HG03139 (cell line): ENCODE data around the gene SHOX.
"Not testable (repeated sequence)": the region's sequence is repeated elsewhere in the genome, so short reads cannot be mapped to it uniquely, and the experiment has no call there.

Experiments
- ATAC-seq: cut with Tn5 transposase; IDR thresholded peaks from one replicate; pipeline ENCODE4 v1.9.1; 2021; ENCODE audit not compliant: unreplicated experiment

SHOX gene

DNA sequence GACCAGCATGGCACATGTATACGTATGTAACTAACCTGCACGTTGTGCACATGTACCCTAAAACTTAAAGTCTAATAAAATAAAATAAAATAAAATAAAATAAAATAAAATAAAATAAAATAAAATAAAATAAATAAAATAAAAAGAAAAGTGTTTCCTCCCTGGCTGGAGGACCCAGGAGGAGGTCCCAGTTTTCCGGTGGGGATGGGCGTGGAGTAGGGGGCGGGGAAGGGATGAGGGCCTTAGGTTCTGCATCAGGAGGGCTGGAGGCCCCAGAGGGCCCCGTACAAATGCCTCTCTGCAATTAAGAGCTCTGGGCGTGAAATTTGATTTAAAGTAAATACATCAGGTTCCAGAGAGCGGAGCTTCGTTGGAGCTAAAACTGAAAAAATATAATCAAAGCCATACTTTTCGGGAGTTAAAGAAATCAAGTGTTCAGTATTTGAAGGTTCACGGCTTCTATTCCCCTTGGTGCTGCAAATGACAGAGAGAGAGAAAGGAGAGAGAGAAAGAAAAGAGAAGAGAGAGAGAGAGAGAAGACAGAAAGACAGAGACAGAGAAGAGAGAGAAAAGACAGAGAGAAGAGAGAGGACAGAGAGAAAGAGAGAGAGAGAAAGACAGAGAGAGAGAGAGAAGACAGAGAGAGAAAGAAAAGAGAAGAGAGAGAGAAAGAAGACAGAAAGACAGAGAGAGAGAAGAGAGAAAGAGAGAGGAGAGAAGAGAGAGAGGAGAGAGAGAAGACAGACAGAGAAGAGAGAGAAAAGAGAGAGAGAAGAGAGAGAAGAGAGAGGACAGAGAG lies 8.7 kb upstream of the SHOX start:
- no peak for ATAC-seq

DNA sequence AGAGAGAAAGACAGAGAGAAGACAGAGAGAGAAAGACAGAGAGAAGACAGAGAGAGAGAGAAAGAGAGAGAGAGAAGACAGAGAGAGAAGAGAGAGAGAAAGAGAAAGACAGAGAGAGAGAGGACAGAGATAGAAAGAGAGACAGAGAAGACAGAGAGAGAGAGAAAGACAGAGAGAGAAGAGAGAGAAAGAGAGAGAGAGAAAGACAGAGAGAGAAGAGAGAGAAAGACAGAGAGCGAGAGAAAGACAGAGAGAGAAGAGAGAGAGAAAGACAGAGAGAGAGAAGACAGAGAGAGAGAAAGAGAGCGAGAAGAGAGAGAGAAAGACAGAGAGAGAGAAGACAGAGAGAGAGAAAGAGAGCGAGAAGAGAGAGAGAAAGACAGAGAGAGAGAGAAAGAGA lies 7.8 kb upstream of the SHOX start:
- not testable (repeated sequence) for ATAC-seq

DNA sequence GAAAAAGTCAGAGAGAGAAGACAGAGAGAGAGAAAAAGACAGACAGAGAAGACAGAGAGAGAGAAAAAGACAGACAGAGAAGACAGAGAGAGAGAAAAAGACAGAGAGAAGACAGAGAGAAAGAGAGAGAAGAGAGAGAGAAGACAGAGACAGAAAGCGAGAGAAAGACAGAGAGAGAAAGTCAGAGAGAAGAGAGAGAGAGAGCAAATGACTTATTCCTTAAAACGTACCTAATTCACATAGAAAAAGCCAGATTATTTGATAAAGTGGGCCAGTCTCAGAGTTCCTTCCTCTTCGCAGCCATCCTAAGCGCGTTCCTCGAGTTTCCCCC lies 7.4 kb upstream of the SHOX start:
- no peak for ATAC-seq

DNA sequence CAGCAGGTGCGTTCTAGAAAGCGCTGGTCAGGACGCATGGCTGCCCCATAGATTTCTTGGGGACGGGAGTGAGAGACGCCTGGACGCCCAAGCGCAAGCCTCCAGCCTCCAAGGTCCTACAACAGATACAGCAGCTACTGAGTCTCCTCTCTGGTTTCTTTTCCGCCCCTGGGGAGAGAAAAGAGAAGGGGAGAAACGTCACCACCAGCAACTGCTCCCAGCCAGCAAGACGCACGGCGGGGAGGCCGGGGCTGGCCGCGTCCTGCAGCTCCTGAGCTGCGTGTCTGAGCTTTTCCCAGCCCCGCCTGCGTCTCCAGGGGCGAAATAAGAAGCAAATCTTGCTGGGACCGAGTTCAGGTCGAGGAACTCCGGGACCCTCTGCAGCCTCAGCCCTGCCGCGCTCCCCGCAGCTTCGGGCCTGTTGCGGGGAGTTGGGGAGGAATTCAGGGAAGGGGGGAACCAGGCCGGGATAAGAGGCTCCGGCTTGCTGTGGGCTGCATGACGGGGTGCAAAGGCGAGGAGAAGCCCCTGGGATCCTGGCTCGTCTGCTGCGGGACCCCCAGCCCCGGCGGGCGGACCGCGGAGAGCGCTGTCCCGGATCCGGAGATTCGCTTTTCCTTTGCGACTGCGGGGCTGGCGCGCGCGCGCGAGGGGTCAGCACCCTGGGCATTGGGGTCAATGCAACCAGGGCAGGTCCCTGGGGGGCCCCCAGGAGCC lies 6.8 kb upstream of the SHOX start:
- ATAC-seq: no peak

DNA sequence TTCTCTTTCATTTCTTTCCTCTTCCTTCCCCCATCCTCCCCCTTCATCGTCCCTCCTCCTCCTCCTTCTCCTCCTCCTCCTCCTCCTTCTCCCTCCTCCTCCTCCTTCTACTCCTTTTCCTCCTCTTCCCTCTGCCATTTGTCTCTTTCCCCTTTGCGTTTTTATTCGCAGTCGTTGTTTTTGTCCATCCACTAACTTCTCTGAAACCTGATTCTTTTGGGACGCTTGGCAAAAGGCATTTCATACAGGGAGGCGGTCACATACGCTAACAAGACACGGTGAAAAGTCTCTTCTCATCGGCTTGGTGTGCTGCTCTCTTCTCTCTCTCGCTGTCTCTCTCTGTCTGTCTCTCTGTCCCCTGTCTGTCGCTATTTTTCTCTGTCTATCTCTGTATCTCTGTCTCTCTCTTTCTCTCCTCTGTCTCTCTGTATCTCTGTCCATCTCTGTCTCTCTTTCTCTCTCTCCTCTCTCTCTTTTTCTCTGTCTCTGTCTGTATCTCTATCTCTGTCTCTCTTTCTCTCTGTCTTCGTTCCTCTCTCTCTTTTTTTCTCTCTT lies 5.4 kb upstream of the SHOX start:
- no peak for ATAC-seq

DNA sequence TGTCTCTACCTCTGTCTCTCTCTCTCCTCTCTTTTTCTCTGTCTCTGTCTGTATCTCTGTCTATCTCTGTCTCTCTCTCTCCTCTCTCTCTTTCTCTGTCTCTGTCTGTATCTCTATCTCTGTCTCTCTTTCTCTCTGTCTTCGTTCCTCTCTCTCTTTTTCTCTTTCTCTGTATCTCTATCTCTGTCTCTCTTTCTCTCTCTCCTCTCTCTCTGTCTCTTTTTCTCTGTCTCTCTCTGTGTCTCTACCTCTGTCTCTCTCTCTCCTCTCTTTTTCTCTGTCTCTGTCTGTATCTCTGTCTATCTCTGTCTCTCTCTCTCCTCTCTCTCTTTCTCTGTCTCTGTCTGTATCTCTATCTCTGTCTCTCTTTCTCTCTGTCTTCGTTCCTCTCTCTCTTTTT lies 4.5 kb upstream of the SHOX start:
- ATAC-seq: not testable (repeated sequence)

DNA sequence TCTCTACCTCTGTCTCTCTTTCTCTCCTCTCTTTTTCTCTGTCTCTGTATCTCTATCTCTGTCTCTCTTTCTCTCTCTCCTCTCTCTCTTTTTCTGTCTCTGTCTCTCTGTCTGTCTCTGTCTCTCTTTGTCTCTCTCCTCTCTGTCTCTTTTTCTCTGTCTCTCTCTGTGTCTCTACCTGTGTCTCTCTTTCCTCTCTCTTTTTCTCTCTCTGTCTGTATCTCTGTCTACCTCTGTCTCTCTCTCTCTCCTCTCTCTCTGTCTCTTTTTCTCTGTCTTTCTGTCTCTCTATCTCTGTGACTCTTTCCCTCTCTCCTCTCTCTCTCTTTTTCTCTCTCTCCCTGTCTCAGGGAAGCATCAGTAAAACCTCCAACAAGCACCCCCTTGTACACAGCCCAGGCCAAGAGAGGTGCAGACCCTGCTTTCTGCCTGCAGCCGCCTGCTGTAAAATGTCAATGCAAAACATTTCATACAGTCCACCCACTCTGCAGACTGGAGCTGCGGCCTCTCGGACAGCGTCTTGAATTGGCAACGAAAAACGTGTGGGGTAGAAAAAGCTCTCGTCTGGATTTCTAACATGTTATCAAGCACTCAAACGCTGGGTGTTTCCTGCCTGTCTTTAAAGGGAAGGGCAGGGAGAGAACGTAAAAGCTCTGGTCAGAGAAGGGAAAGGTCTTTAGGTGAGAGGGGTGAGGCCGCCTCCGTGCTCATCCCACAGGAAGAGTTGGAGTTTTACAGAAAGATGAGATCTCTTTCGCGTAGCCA lies 3.7 kb upstream of the SHOX start:
- ATAC-seq: no peak

DNA sequence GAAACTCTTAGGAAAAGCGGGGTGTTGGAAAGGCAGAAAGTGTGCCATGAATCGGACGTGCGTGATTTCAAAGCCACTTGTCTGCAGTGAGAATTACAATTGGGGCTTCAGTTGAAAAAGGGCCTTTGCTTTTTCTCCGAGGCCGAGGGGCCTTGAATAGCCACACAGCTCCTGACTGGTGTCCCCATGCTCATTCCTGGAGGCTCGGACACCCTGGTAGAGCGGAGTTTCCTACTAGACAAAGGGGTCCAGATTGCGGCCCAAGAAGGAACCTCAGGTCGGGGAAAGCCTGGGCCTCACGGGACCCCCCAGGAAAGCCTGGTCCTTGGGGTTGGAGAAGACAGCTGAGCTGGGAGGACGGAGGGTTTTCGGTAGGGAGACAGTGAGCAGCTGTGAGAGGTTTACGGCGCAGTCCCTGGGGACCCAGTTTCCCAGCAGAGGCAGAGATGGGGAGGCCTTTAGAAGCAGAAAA lies 3.0 kb upstream of the SHOX start:
- ATAC-seq: no peak

DNA sequence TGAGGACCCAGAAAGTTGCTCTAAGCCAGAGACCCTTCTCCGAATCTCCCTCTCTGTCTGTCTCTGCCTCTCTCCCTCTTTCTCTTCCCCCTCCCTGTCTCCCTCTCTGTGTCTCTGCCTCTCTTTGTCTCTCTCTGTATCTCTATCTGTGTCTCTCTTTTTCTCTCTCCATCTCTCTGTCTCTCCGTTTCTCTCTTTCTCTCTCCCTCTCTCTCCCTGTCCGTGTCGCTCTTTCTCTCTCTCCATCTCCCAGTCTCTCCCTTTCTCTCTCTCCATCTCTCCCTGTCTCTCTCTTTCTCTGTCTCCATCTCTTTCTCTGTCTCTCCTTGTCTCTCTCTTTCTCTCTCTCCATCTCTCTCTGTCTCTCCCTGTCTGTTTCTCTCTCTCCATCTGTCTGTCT lies 2.6 kb upstream of the SHOX start:
- no peak for ATAC-seq

DNA sequence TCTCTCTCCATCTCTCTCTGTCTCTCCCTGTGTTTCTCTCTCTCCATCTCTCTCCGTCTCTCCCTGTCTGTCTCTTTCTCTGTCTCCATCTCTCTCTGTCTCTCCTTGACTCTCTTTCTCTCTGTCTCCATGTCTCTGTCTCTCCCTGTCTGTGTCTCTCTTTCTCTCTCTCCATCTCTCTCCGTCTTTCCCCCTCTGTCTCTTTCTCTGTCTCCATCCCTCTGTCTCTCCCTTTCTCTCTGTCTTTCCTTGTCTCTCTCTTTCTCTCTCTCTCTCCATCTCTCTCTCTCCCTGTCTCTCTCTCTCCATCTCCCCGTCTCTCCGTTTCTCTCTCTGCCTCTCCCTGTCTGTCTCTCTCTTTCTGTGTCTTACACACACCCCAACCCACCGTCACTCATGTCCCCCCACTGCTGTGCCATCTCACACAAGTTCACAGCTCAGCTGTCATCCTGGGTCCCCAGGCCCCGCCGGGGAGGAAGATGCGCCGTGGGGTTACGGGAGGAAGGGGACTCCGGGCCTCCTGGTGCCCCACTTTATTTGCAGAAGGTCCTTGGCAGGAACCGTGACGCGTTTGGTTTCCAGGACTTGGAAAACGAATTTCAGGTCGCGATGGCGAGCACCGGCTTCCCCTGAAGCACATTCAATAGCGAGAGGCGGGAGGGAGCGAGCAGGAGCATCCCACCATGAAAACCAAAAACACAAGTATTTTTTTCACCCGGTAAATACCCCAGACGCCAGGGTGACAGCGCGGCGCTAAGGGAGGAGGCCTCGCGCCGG lies 1.2 kb upstream of the SHOX start:
- no peak for ATAC-seq

DNA sequence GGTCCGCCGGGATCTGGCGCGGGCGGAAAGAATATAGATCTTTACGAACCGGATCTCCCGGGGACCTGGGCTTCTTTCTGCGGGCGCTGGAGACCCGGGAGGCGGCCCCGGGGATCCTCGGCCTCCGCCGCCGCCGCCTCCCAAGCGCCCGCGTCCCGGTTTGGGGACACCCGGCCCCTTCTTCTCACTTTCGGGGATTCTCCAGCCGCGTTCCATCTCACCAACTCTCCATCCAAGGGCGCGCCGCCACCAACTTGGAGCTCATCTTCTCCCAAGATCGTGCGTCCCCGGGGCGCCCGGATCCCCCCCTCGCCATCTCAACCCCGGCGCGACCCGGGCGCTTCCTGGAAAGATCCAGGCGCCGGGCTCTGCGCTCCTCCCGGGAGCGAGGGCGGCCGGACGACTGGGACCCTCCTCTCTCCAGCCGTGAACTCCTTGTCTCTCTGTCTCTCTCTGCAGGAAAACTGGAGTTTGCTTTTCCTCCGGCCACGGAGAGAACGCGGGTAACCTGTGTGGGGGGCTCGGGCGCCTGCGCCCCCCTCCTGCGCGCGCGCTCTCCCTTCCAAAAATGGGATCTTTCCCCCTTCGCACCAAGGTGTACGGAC lies 482 bp upstream of the SHOX start:
- ATAC-seq: no peak

DNA sequence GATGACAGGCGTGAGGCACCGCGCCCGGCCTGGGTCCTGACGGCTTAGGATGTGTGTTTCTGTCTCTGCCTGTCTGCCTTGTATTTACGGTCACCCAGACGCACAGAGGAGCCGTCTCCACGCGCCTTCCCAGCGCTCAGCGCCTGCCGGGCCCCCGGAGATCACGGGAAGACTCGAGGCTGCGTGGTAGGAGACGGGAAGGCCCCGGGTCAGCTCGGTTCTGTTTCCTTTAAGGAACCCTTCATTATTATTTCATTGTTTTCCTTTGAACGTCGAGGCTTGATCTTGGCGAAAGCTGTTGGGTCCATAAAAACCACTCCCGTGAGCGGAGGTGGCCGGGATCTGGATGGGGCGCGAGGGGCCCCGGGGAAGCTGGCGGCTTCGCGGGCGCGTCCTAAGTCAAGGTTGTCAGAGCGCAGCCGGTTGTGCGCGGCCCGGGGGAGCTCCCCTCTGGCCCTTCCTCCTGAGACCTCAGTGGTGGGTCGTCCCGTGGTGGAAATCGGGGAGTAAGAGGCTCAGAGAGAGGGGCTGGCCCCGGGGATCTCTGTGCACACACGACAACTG lies 1.3 kb downstream of the SHOX start:
- no peak for ATAC-seq

DNA sequence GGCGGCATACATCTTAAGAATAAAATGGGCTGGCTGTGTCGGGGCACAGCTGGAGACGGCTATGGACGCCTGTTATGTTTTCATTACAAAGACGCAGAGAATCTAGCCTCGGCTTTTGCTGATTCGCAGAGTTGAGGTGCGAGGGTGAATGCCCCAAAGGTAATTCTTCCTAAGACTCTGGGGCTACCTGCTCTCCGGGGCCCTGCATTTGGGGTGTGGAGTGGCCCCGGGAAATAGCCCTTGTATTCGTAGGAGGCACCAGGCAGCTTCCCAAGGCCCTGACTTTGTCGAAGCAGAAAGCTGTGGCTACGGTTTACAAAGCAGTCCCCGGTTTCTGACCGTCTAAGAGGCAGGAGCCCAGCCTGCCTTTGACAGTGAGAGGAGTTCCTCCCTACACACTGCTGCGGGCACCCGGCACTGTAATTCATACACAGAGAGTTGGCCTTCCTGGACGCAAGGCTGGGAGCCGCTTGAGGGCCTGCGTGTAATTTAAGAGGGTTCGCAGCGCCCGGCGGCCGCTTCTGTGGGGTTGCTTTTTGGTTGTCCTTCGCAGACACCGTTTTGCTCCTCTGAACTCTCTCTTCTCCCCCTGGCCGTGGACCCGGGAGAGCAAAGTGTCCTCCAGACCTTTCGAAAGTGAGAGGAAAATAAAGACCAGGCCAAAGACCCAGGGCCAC lies 1.9 kb downstream of the SHOX start:
- ATAC-seq: no peak

DNA sequence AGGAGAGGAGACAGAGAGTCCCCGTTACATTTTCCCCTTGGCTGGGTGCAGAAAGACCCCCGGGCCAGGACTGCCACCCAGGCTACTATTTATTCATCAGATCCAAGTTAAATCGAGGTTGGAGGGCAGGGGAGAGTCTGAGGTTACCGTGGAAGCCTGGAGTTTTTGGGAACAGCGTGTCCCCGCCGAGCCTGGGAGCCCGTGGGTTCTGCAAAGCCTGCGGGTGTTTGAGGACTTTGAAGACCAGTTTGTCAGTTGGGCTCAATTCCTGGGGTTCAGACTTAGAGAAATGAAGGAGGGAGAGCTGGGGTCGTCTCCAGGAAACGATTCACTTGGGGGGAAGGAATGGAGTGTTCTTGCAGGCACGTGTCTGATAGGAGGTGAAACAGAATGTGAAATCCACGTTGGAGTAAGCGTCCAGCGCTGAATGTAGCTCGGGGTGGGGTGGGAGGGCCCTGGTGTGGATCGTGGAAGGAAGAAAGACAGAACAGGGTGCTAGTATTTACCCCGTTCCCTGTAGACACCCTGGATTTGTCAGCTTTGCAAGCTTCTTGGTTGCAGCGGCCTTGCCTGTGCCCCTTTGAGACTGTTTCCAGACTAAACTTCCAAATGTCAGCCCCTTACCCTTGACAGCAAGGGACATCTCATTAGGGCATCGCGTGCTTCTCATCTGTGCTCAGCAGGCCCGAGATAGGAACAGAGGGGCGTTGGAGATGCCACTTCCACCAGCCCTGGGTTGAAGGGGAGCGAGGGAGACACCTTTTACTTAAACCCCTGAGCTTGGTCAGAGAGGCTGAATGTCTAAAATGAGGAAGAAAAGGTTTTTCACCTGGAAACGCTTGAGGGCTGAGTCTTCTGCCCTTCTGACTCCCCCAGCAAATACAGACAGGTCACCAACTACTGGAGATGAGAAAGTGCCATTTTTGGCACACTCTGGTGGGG lies 2.7 kb downstream of the SHOX start:
- ATAC-seq: no peak

DNA sequence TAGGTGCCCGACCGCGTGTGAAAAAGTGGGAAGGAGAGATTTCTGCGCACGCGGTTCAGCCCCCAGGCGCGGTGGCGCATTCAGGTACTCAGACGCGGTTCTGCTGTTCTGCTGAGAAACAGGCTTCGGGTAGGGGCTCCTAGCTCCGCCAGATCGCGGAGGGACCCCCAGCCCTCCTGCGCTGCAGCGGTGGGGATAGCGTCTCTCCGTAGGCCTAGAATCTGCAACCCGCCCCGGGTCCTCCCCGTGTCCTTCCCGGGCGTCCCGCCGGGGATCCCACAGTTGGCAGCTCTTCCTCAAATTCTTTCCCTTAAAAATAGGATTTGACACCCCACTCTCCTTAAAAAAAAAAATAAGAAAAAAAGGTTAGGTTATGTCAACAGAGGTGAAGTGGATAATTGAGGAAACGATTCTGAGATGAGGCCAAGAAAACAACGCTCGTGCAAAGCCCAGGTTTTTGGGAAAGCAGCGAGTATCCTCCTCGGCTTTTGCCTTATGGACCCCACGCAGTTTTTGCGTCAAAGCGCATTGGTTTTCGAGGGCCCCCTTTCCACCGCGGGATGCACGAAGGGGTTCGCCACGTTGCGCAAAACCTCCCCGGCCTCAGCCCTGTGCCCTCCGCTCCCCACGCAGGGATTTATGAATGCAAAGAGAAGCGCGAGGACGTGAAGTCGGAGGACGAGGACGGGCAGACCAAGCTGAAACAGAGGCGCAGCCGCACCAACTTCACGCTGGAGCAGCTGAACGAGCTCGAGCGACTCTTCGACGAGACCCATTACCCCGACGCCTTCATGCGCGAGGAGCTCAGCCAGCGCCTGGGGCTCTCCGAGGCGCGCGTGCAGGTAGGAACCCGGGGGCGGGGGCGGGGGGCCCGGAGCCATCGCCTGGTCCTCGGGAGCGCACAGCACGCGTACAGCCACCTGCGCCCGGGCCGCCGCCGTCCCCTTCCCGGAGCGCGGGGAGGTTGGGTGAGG lies 3.7 kb downstream of the SHOX start:
- no peak for ATAC-seq

DNA sequence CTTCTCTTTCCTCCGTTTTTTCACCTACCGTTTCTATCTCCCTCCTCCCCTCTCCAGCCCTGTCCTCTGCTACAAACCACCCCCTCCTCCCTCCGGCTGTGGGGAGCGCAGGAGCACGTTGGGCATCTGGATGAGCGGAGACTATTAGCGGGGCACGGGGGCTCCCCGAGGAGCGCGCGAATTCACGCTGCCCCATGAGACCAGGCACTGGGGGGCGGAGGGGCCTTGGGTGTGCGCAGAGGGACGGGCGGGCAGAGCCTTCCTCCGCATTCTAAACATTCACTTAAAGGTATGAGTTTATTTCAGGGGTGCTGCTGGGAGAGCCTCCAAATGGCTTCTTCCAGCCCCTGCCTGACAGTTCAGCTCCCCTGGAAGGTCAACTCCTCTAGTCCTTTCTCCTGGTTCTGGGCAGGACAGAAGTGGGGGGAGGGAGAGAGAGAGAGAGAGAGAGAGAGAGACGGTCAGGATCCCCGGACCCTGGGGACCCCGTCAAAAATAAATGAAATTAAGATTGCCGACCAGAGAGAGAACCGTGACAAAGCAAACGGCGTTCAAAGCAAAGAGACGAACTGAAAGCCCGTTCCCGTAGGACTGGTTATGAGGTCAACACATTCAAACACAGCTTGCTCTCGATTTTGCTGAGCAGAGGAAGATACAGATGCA lies 5.0 kb downstream of the SHOX start:
- no peak for ATAC-seq
